ENCODE data around the gene ATP11B. TPM values are rescaled to one million over a fixed set of nuclear protein-coding genes. Genes with fewer than 3 reads are reported as not detected.
A peak's percentile ranks its signal among the peaks of the same experiment; 100 is the strongest.

Gene ATP11B
- polyA plus RNA-seq, 2 of the 4 experiments (the other 2 are of a cell fraction) = 10.1 to 17.2 TPM

DNA sequence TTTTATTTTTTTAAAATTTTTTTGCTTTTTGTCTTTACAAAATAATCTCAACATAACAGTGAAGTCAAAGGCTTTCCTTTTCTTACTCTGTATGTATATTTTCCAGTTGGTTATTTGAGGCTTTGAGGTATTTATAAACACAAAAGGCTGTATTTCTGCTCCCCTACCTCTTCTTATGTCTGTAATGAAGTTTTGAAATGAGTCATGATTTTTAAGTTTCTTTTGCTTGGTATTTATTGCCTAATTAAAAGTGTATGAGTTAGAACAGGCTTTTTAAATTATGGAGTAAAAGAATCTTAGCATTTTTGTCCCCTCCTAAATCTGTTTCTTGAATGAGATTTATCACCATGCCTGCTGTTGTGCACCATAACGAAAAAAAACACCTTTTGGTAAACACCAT, 121.0 kb downstream of the ATP11B start (continued):
- TF ChIP-seq, protein P1, sequence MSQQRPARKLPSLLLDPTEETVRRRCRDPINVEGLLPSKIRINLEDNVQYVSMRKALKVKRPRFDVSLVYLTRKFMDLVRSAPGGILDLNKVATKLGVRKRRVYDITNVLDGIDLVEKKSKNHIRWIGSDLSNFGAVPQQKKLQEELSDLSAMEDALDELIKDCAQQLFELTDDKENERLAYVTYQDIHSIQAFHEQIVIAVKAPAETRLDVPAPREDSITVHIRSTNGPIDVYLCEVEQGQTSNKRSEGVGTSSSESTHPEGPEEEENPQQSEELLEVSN (IDR thresholded peaks at IDR 0.05; ENCODE audit: borderline replicate concordance, low read depth) = no peak
- TF ChIP-seq HOXB5 (CRISPR knock-in tag; IDR thresholded peaks at IDR 0.05) (no peak), NPAS2 (CRISPR knock-in tag; IDR thresholded peaks at IDR 0.05; ENCODE audit: borderline replicate concordance) (no peak), POLR2A (IDR thresholded peaks at IDR 0.05; ENCODE audit: low read length) (no peak), ESRRA (IDR thresholded peaks at IDR 0.05; ENCODE audit: borderline replicate concordance, low read length) (no peak), FOXS1 (CRISPR knock-in tag; IDR thresholded peaks at IDR 0.05) (no peak), CBX8 (IDR thresholded peaks at IDR 0.05) (no peak)
- TF ChIP-seq, protein P2, sequence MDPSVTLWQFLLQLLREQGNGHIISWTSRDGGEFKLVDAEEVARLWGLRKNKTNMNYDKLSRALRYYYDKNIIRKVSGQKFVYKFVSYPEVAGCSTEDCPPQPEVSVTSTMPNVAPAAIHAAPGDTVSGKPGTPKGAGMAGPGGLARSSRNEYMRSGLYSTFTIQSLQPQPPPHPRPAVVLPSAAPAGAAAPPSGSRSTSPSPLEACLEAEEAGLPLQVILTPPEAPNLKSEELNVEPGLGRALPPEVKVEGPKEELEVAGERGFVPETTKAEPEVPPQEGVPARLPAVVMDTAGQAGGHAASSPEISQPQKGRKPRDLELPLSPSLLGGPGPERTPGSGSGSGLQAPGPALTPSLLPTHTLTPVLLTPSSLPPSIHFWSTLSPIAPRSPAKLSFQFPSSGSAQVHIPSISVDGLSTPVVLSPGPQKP (IDR thresholded peaks at IDR 0.05; ENCODE audit: low read depth, low read length) = no peak
- TF ChIP-seq, protein P3, sequence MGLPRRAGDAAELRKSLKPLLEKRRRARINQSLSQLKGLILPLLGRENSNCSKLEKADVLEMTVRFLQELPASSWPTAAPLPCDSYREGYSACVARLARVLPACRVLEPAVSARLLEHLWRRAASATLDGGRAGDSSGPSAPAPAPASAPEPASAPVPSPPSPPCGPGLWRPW (IDR thresholded peaks at IDR 0.05) = no peak

DNA sequence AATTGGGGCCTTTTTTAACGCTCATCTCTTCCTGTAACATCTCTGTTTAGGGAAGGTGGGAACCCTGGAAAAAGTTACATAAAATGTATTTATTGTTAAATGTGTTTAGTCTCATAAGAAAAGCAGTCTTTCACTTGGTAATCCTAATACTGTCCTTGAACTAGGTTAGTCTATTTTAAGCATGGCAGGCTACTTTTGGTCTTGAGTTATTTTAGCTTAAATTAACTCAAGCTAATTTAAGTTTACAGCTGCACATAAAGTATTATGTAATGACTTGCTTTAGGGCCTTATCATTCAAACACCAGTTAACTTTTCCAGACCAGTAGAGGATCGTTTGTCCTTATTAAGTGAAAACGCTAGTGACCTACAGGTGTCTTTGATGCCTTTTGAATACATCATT, 123.8 kb downstream of the ATP11B start:
- TF ChIP-seq, protein P3 (IDR thresholded peaks at IDR 0.05) = no peak
- no peak for TF ChIP-seq SREBF2 (IDR thresholded peaks at IDR 0.05)
- no peak for TF ChIP-seq ZFP36 (IDR thresholded peaks at IDR 0.05; ENCODE audit: borderline replicate concordance, partially characterized antibody)
- TF ChIP-seq PHF8 (IDR thresholded peaks at IDR 0.05; ENCODE audit: borderline replicate concordance, low read depth) = no peak
- no peak for TF ChIP-seq SMC3 (IDR thresholded peaks at IDR 0.05)
- no peak for TF ChIP-seq EHF (CRISPR knock-in tag; IDR thresholded peaks at IDR 0.05)
- no peak for TF ChIP-seq MAFK (IDR thresholded peaks at IDR 0.05; ENCODE audit: partially characterized antibody)
- no peak for TF ChIP-seq CBX2 (IDR thresholded peaks at IDR 0.05; ENCODE audit: borderline replicate concordance, low read depth)
- no peak for TF ChIP-seq FOSL2 (IDR thresholded peaks at IDR 0.05)
- TF ChIP-seq FOSL2 (CRISPR knock-in tag; IDR thresholded peaks at IDR 0.05) = no peak
- TF ChIP-seq RARB (CRISPR knock-in tag; IDR thresholded peaks at IDR 0.05) = no peak
- TF ChIP-seq MAZ (IDR thresholded peaks at IDR 0.05; ENCODE audit: borderline replicate concordance, low read depth, low read length) = no peak
- TF ChIP-seq, protein P4, sequence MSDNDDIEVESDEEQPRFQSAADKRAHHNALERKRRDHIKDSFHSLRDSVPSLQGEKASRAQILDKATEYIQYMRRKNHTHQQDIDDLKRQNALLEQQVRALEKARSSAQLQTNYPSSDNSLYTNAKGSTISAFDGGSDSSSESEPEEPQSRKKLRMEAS (IDR thresholded peaks at IDR 0.05) = no peak
- no peak for TF ChIP-seq MYC (IDR thresholded peaks at IDR 0.05; ENCODE audit: borderline replicate concordance, low read length)
- ChIA-PET CTCF (interaction anchor here (0.9 to 1.9 kb wide), 2 partner anchors 9 to 465 kb away, joined by 3 to 5 read pairs; no protein-coding TSS in a partner anchor), POLR2A (no interaction called here)
- Histone ChIP-seq H3K4me3 (no peak overlapping the region), H3K9me3 (no peaks in the 10 kb centered on the region), H3K4me2 (no peak overlapping the region), H3K27ac (no peak overlapping the region), H3K4me1 (peaks cover 22% of the 10 kb centered on the region)
- whole genome bisulfite sequencing (ENCODE audit: missing lambda C conversion rate) = 88% methylated on average over 3 of the region's 3 CpGs
- FAIRE-seq (no peak), ATAC-seq (no peak), DNase-seq (ENCODE audit: low read depth in 1 of 2, low spot score in 1 of 2) (no peak)

DNA sequence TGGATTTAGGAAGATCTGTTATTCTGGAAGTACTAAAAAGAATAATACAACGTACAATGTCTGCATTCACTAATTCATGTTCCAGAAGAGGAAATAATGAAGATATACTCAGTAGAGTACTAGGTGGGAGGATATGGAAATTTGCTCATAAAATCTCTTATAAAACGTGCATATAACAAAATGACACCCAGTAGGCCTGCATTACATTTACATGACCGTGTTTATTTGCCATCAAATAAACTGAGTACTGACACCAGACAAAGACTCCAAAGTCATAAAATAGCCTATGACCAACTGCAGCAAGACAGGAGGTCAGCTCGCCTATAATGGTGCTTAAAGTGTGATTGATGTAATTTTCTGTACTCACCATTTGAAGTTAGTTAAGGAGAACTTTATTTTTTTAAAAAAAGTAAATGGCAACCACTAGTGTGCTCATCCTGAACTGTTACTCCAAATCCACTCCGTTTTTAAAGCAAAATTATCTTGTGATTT, 126.6 kb downstream of the ATP11B start:
- DNase-seq (ENCODE audit: low read depth in 1 of 2, low spot score in 1 of 2) = no peak
- peak overlapping the region; percentile 79 for H3K4me2 ChIP-seq
- no peak for FAIRE-seq
- peaks cover 22% of the 10 kb centered on the region for H3K4me1 ChIP-seq
- peak overlapping the region; percentile 80 to 82; a peak in 5 of 6 replicates for H3K27ac ChIP-seq
- WGBS (ENCODE audit: missing lambda C conversion rate) = 61% methylated on average over 5 of the region's 5 CpGs
- no peak overlapping the region for H3K4me3 ChIP-seq
- no peaks in the 10 kb centered on the region for H3K9me3 ChIP-seq
- no peak; a peak in 2 of 6 replicates for ATAC-seq
- POLR2A ChIA-PET = no interaction called here
- CTCF ChIA-PET = interaction anchor here (1.6 kb wide), 1 partner anchor 10 kb away, joined by 9 read pairs; no protein-coding TSS in a partner anchor
- TF ChIP-seq RNF2 (IDR thresholded peaks at IDR 0.05; ENCODE audit: borderline replicate concordance, low read depth) (no peak), EHF (CRISPR knock-in tag; IDR thresholded peaks at IDR 0.05) (no peak), TFCP2L1 (CRISPR knock-in tag; IDR thresholded peaks at IDR 0.05) (no peak), HDAC2 (IDR thresholded peaks at IDR 0.05) (no peak), RAD21 (conservative IDR thresholded peaks at IDR 0.05 in 1 of 2, IDR thresholded peaks at IDR 0.05 in 1 of 2) (no peak), TP53 (CRISPR knock-in tag; IDR thresholded peaks at IDR 0.05) (no peak), MYC (IDR thresholded peaks at IDR 0.05; ENCODE audit: borderline replicate concordance, low read length) (no peak), JUNB (IDR thresholded peaks at IDR 0.05) (no peak), HOXA7 (CRISPR knock-in tag; IDR thresholded peaks at IDR 0.05) (no peak), GATA3 (IDR thresholded peaks at IDR 0.05; ENCODE audit: borderline replicate concordance) (no peak)
- TF ChIP-seq, protein P5, sequence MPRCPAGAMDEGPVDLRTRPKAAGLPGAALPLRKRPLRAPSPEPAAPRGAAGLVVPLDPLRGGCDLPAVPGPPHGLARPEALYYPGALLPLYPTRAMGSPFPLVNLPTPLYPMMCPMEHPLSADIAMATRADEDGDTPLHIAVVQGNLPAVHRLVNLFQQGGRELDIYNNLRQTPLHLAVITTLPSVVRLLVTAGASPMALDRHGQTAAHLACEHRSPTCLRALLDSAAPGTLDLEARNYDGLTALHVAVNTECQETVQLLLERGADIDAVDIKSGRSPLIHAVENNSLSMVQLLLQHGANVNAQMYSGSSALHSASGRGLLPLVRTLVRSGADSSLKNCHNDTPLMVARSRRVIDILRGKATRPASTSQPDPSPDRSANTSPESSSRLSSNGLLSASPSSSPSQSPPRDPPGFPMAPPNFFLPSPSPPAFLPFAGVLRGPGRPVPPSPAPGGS (IDR thresholded peaks at IDR 0.05) = no peak
- TF ChIP-seq, protein P6, sequence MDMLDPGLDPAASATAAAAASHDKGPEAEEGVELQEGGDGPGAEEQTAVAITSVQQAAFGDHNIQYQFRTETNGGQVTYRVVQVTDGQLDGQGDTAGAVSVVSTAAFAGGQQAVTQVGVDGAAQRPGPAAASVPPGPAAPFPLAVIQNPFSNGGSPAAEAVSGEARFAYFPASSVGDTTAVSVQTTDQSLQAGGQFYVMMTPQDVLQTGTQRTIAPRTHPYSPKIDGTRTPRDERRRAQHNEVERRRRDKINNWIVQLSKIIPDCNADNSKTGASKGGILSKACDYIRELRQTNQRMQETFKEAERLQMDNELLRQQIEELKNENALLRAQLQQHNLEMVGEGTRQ (IDR thresholded peaks at IDR 0.05) = no peak

All from A549 (cell line).